ENCODE results near the gene RHO. TPM values are rescaled to one million over a fixed set of nuclear protein-coding genes. Genes with fewer than 3 reads are reported as not detected.

The RHO gene
- total RNA-seq, 1 donor from 2014 or later = not detected

GRCh38 chr3:129558081-129558771, 29.8 kb downstream of the RHO start:
- no peak for DNase-seq (ENCODE audit: extremely low read depth, low read depth, low spot score)

- no peak for DNase-seq (ENCODE audit: extremely low read depth, low read depth, low spot score)
Measured at GRCh38 chr3:129558772-129559564, 30.5 kb downstream of the RHO start.

- no peak for DNase-seq (ENCODE audit: extremely low read depth, low read depth, low spot score)
Measured at GRCh38 chr3:129559565-129560079, 31.2 kb downstream of the RHO start.

GRCh38 chr3:129560269-129560787, 31.9 kb downstream of the RHO start:
- DNase-seq (ENCODE audit: extremely low read depth, low read depth, low spot score) = no peak

- no peak for DNase-seq (ENCODE audit: extremely low read depth, low read depth, low spot score)
Measured at GRCh38 chr3:129560911-129561594, 32.6 kb downstream of the RHO start.

GRCh38 chr3:129561619-129562248, 33.3 kb downstream of the RHO start:
- no peak for DNase-seq (ENCODE audit: extremely low read depth, low read depth, low spot score)

GRCh38 chr3:129562803-129563202, 34.4 kb downstream of the RHO start:
- DNase-seq (ENCODE audit: extremely low read depth, low read depth, low spot score) = no peak

- no peak for DNase-seq (ENCODE audit: extremely low read depth, low read depth, low spot score)
Measured at GRCh38 chr3:129563332-129563731, 34.9 kb downstream of the RHO start.

GRCh38 chr3:129563850-129564535, 35.6 kb downstream of the RHO start:
- no peak for DNase-seq (ENCODE audit: extremely low read depth, low read depth, low spot score)

GRCh38 chr3:129564981-129565644, 36.7 kb downstream of the RHO start:
- DNase-seq (ENCODE audit: extremely low read depth, low read depth, low spot score) = no peak

GRCh38 chr3:129565902-129566301, 37.5 kb downstream of the RHO start:
- no peak for DNase-seq (ENCODE audit: extremely low read depth, low read depth, low spot score)

GRCh38 chr3:129567176-129567705, 38.8 kb downstream of the RHO start:
- DNase-seq (ENCODE audit: extremely low read depth, low read depth, low spot score) = no peak

- no peak for DNase-seq (ENCODE audit: extremely low read depth, low read depth, low spot score)
Measured at GRCh38 chr3:129567939-129568338, 39.5 kb downstream of the RHO start.

GRCh38 chr3:129569856-129570255, 41.4 kb downstream of the RHO start:
- no peak for DNase-seq (ENCODE audit: extremely low read depth, low read depth, low spot score)

GRCh38 chr3:129571605-129572547, 43.4 kb downstream of the RHO start:
- DNase-seq (ENCODE audit: extremely low read depth, low read depth, low spot score) = no peak

- no peak for DNase-seq (ENCODE audit: extremely low read depth, low read depth, low spot score)
Measured at GRCh38 chr3:129572603-129573002, 44.2 kb downstream of the RHO start.

- no peak for DNase-seq (ENCODE audit: extremely low read depth, low read depth, low spot score)
Measured at GRCh38 chr3:129573493-129573892, 45.1 kb downstream of the RHO start.

GRCh38 chr3:129574206-129574605, 45.8 kb downstream of the RHO start:
- no peak for DNase-seq (ENCODE audit: extremely low read depth, low read depth, low spot score)
